ENCODE data around the gene ERBB2. TPM values are rescaled to one million over a fixed set of nuclear protein-coding genes. Genes with fewer than 3 reads are reported as not detected.

The ERBB2 gene
- total and polyA plus RNA-seq, 9 of the 15 experiments (the other 6 are each of a cell fraction or from before 2014, with no cell fraction given), result 0.74 to 5.6 (median 3.3) TPM

GRCh38 chr17:39687546-39688474 is 12.1 kb upstream of the ERBB2 start, which contains the start of gene PGAP3 (continued):
- no peak for TF ChIP-seq RERE (CRISPR knock-in tag; IDR thresholded peaks at IDR 0.05; ENCODE audit: borderline replicate concordance)
- no peak for TF ChIP-seq CBX5 (IDR thresholded peaks at IDR 0.05; ENCODE audit: borderline replicate concordance, low read depth)
- peak; percentile 57 for TF ChIP-seq FOSL1 (tag; conservative IDR thresholded peaks at IDR 0.05)
- no peak for TF ChIP-seq FUS (optimal IDR thresholded peaks at IDR 0.05; ENCODE audit: low read depth, low read length)
- 0 out of 3 replicates have a peak, but pooled peaks of 1 of the 2 experiments have one; percentile 56 for TF ChIP-seq CBX3 (IDR thresholded peaks at IDR 0.05; ENCODE audit: borderline replicate concordance in 1 of 2, low read length in 2 of 2)
- TF ChIP-seq PHF20 (IDR thresholded peaks at IDR 0.05; ENCODE audit: partially characterized antibody), result peak; percentile 93
- TF ChIP-seq ZNF212 (CRISPR knock-in tag; IDR thresholded peaks at IDR 0.05), result no peak
- TF ChIP-seq, protein P1, sequence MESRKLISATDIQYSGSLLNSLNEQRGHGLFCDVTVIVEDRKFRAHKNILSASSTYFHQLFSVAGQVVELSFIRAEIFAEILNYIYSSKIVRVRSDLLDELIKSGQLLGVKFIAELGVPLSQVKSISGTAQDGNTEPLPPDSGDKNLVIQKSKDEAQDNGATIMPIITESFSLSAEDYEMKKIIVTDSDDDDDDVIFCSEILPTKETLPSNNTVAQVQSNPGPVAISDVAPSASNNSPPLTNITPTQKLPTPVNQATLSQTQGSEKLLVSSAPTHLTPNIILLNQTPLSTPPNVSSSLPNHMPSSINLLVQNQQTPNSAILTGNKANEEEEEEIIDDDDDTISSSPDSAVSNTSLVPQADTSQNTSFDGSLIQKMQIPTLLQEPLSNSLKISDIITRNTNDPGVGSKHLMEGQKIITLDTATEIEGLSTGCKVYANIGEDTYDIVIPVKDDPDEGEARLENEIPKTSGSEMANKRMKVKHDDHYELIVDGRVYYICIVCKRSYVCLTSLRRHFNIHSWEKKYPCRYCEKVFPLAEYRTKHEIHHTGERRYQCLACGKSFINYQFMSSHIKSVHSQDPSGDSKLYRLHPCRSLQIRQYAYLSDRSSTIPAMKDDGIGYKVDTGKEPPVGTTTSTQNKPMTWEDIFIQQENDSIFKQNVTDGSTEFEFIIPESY (CRISPR knock-in tag; IDR thresholded peaks at IDR 0.05), result no peak
- peak; percentile 84 for TF ChIP-seq ZEB2 (IDR thresholded peaks at IDR 0.05)
- no peak for TF ChIP-seq ZSCAN32 (CRISPR knock-in tag; IDR thresholded peaks at IDR 0.05)
- no peak for TF ChIP-seq BHLHE40 (IDR thresholded peaks at IDR 0.05; ENCODE audit: low read length)
- TF ChIP-seq ZBTB12 (CRISPR knock-in tag; IDR thresholded peaks at IDR 0.05), result no peak
- TF ChIP-seq, protein P2, sequence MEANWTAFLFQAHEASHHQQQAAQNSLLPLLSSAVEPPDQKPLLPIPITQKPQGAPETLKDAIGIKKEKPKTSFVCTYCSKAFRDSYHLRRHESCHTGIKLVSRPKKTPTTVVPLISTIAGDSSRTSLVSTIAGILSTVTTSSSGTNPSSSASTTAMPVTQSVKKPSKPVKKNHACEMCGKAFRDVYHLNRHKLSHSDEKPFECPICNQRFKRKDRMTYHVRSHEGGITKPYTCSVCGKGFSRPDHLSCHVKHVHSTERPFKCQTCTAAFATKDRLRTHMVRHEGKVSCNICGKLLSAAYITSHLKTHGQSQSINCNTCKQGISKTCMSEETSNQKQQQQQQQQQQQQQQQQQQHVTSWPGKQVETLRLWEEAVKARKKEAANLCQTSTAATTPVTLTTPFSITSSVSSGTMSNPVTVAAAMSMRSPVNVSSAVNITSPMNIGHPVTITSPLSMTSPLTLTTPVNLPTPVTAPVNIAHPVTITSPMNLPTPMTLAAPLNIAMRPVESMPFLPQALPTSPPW (CRISPR knock-in tag; IDR thresholded peaks at IDR 0.05), result peak; percentile 85
- TF ChIP-seq NCOR1 (IDR thresholded peaks at IDR 0.05), result no peak
- TF ChIP-seq IRF9 (tag; IDR thresholded peaks at IDR 0.05), result no peak
- no peak for TF ChIP-seq MEF2D (tag; conservative IDR thresholded peaks at IDR 0.05; ENCODE audit: low read depth)
